ENCODE data around the gene MDFIC. TPM values are rescaled to one million over a fixed set of nuclear protein-coding genes. Genes with fewer than 3 reads are reported as not detected.
A peak's percentile ranks its signal among the peaks of the same experiment; 100 is the strongest.

Gene MDFIC
- total RNA-seq, 4 donors from 2014 or later = 50.3 to 89.5 (median 58.1) TPM

DNA sequence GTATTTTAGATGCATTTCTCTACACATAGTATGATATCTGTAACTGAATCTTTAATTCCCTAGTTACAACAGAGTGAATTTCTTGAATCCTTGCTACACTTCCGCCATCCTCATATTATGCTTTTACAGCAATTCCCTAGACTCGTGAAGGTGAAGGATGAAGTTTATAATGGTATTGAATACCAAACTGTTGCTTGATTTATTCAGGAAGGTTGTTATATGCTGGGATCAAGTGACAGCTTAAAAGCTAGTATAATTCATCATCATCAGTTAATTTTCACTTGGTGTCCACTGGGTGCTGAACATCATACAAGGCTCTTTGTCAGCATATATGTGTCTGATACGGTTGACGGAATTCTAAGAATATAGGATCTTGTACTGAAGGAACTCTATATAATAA lies 47.2 kb downstream of the MDFIC start:
- H3K4me1 ChIP-seq = peaks cover 7 to 13% of the 10 kb centered on the region in 2 donors
- H3K9me3 ChIP-seq = no peaks in the 10 kb centered on the region
- intact Hi-C loops (cut with DNase I) = no loop called here
- no peak overlapping the region for H3K27ac ChIP-seq
- H3K27me3 ChIP-seq = no peaks in the 10 kb centered on the region
- TF ChIP-seq POLR2A (IDR thresholded peaks at IDR 0.05) (no peak), CTCF (IDR thresholded peaks at IDR 0.05) (no peak)
- H3K36me3 ChIP-seq = no peaks in the 10 kb centered on the region
- no peak for DNase-seq
- 95 to 98% methylated on average over 4 of the region's 4 CpGs for WGBS, 2 donors
- H3K4me3 ChIP-seq (replicated peaks in 1 of 3) = no peak overlapping the region

DNA sequence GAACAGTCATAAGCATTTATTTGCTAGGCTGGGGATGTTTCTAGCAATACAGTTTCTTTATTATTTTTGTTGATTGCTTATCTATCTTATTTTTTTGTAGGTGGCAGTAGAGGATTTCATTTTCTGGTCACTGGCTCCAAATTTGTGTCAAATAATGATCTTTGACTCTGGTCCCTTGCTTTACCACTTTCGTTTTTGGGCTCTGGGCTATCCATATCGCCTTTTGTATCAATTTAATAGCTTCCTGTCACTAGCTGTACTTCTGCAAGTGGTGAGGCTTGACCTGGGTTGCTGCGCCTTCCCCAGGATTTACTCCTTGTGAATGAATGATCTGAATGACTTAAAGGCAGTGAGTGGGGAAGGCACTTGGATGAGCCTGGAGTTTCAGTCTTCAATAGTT lies 48.4 kb downstream of the MDFIC start:
- TF ChIP-seq CTCF (IDR thresholded peaks at IDR 0.05) = no peak
- no peak for TF ChIP-seq POLR2A (IDR thresholded peaks at IDR 0.05)
- H3K4me1 ChIP-seq = peaks cover 7 to 13% of the 10 kb centered on the region in 2 donors
- 92 to 94% methylated on average over 3 of the region's 3 CpGs for WGBS, 2 donors
- no peaks in the 10 kb centered on the region for H3K36me3 ChIP-seq
- no peaks in the 10 kb centered on the region for H3K27me3 ChIP-seq
- no peaks in the 10 kb centered on the region for H3K9me3 ChIP-seq
- no peak overlapping the region for H3K4me3 ChIP-seq (replicated peaks in 1 of 3)
- H3K27ac ChIP-seq = no peak overlapping the region
- intact Hi-C loops (cut with DNase I) = no loop called here
- no peak for DNase-seq

- Histone ChIP-seq H3K27me3 (no peaks in the 10 kb centered on the region), H3K36me3 (no peaks in the 10 kb centered on the region), H3K9me3 (no peaks in the 10 kb centered on the region), H3K4me3 (replicated peaks in 1 of 3) (no peak overlapping the region), H3K27ac (no peak overlapping the region), H3K4me1 (peaks cover 7 to 13% of the 10 kb centered on the region in 2 donors)
- TF ChIP-seq POLR2A (IDR thresholded peaks at IDR 0.05) = no peak
- TF ChIP-seq CTCF (IDR thresholded peaks at IDR 0.05) = no peak
- intact Hi-C loops (cut with DNase I) = no loop called here
- DNase-seq = no peak
- 95 to 100% methylated on average over 1 of the region's 1 CpG for WGBS, 2 donors
Observed at GRCh38 chr7:114970732-114971131, 48.8 kb downstream of the MDFIC start.

- Histone ChIP-seq H3K27me3 (no peaks in the 10 kb centered on the region), H3K27ac (peak overlapping the region in 2 of 3 donors; percentile 11 to 31), H3K36me3 (no peaks in the 10 kb centered on the region), H3K9me3 (no peaks in the 10 kb centered on the region), H3K4me3 (replicated peaks in 1 of 3) (no peak overlapping the region), H3K4me1 (peaks cover 7 to 13% of the 10 kb centered on the region in 2 donors)
- 94% methylated on average over 3 of the region's 3 CpGs for whole genome bisulfite sequencing, 2 donors
- intact Hi-C loops (cut with DNase I) = no loop called here
- no peak for DNase-seq
- TF ChIP-seq POLR2A (IDR thresholded peaks at IDR 0.05) (no peak), CTCF (IDR thresholded peaks at IDR 0.05) (no peak)
Observed at GRCh38 chr7:114972567-114972966, 50.7 kb downstream of the MDFIC start.

GRCh38 chr7:114973147-114973546 lies 51.3 kb downstream of the MDFIC start:
- peaks cover 7 to 13% of the 10 kb centered on the region in 2 donors for H3K4me1 ChIP-seq
- peak; percentile 43 to 47 for DNase-seq
- H3K9me3 ChIP-seq = no peaks in the 10 kb centered on the region
- no peaks in the 10 kb centered on the region for H3K36me3 ChIP-seq
- WGBS, 2 donors = 49 to 58% methylated on average over 3 of the region's 3 CpGs
- no peaks in the 10 kb centered on the region for H3K27me3 ChIP-seq
- peak overlapping the region in 2 of 3 donors; percentile 11 to 31 for H3K27ac ChIP-seq
- no peak overlapping the region for H3K4me3 ChIP-seq (replicated peaks in 1 of 3)
- TF ChIP-seq POLR2A (IDR thresholded peaks at IDR 0.05) = no peak
- no peak for TF ChIP-seq CTCF (IDR thresholded peaks at IDR 0.05)
- intact Hi-C loops (cut with DNase I) = no loop called here

Data from thyroid gland (tissue), 4 donors.